ENCODE results near the gene GALNS.

GRCh38 chr16:88847654-88848053, 9.1 kb downstream of the GALNS start:
- no peak for TF ChIP-seq JUNB (IDR thresholded peaks at IDR 0.05)
- no peak for TF ChIP-seq CTCF (IDR thresholded peaks at IDR 0.05)
- TF ChIP-seq RNF2 (IDR thresholded peaks at IDR 0.05; ENCODE audit: borderline replicate concordance, low read depth), result no peak
- TF ChIP-seq REST (IDR thresholded peaks at IDR 0.05), result no peak
- TF ChIP-seq ESRRA (IDR thresholded peaks at IDR 0.05; ENCODE audit: borderline replicate concordance, low read length), result no peak
- no peak for TF ChIP-seq USF2 (IDR thresholded peaks at IDR 0.05)
- no peak for TF ChIP-seq BHLHE40 (IDR thresholded peaks at IDR 0.05; ENCODE audit: low read depth, low read length)
- TF ChIP-seq NR3C1 (IDR thresholded peaks at IDR 0.05), result no peak
- TF ChIP-seq MAFK (IDR thresholded peaks at IDR 0.05; ENCODE audit: partially characterized antibody), result no peak
- TF ChIP-seq POLR2A (IDR thresholded peaks at IDR 0.05; ENCODE audit: low read length), result no peak
- no peak for TF ChIP-seq RAD21 (conservative IDR thresholded peaks at IDR 0.05 in 1 of 2, IDR thresholded peaks at IDR 0.05 in 1 of 2)
